Trophoblast cell (in vitro differentiated cells and primary cell): ENCODE data around the gene CYB5R3.
"Not testable (repeated sequence)": the region's sequence is repeated elsewhere in the genome, so short reads cannot be mapped to it uniquely, and the experiment has no call there.

Source experiments
- DNase-seq, 2 donors: peaks; one replicate each; pipeline ENCODE4 v3.0.0-alpha.2; 2016
- H2AFZ ChIP-seq: 2 replicates; pipeline ENCODE4 v1.6.1; 2013; ENCODE audit warnings: low read length, moderate library complexity, mild to moderate bottlenecking; ENCODE audit not compliant: insufficient read depth, poor library complexity
- H2AK5ac ChIP-seq: 2 replicates; pipeline ENCODE4 v1.6.1; 2013; ENCODE audit warnings: mild to moderate bottlenecking, low read length
- H2BK120ac ChIP-seq: 2 replicates; pipeline ENCODE4 v1.6.1; 2013; ENCODE audit warnings: low read length, mild to moderate bottlenecking, moderate library complexity; ENCODE audit not compliant: insufficient read depth, poor library complexity
- H2BK12ac ChIP-seq: 2 replicates; pipeline ENCODE4 v1.6.1; 2013; ENCODE audit warnings: mild to moderate bottlenecking, low read length, moderate library complexity
- H2BK5ac ChIP-seq: 2 replicates; pipeline ENCODE4 v1.6.1; 2013; ENCODE audit warnings: low read length, low read depth, moderate library complexity, mild to moderate bottlenecking; ENCODE audit not compliant: poor library complexity
- H3K14ac ChIP-seq: 2 replicates; pipeline ENCODE4 v1.6.1; 2013; ENCODE audit warnings: mild to moderate bottlenecking, low read length
- H3K18ac ChIP-seq: 2 replicates; pipeline ENCODE4 v1.6.1; 2013; ENCODE audit warnings: mild to moderate bottlenecking, low read length
- H3K23ac ChIP-seq: 2 replicates; pipeline ENCODE4 v1.6.1; 2013; ENCODE audit warnings: low read length
- H3K27ac ChIP-seq: 2 replicates; pipeline ENCODE4 v1.5.1; 2013; ENCODE audit warnings: low read depth, mild to moderate bottlenecking, inconsistent platforms, low read length, moderate library complexity
- H3K27me3 ChIP-seq: 2 replicates; pipeline ENCODE4 v1.6.1; 2013; ENCODE audit warnings: inconsistent platforms, mild to moderate bottlenecking, low read length, moderate library complexity; ENCODE audit not compliant: insufficient read depth
- H3K36me3 ChIP-seq, 2 experiments: 1 replicate in 1 of 2; 2 replicates in 1 of 2; pipeline ENCODE4 v1.6.1; 2013; ENCODE audit warnings: low read length in 2 of 2, mild to moderate bottlenecking in 2 of 2, moderate library complexity in 1 of 2; ENCODE audit not compliant: insufficient read depth in 2 of 2, control insufficient read depth in 1 of 2
- H3K4ac ChIP-seq: 2 replicates; pipeline ENCODE4 v1.6.1; 2013; ENCODE audit warnings: low read depth, mild to moderate bottlenecking, low read length, moderate library complexity
- H3K4me1 ChIP-seq, 2 experiments: 1 replicate in 1 of 2; 2 replicates in 1 of 2; pipeline ENCODE4 v1.6.1; 2013; ENCODE audit warnings: low read length in 2 of 2, mild to moderate bottlenecking in 2 of 2, moderate library complexity in 1 of 2; ENCODE audit not compliant: insufficient read depth in 2 of 2, control insufficient read depth in 1 of 2
- H3K4me2 ChIP-seq: 2 replicates; pipeline ENCODE4 v1.6.1; 2013; ENCODE audit warnings: inconsistent platforms, mild to moderate bottlenecking, low read length, moderate library complexity
- H3K4me3 ChIP-seq: 2 replicates; pipeline ENCODE4 v1.5.1; 2013; ENCODE audit warnings: mild to moderate bottlenecking, low read depth, low read length, inconsistent platforms
- H3K79me1 ChIP-seq: one replicate; pipeline ENCODE4 v1.6.1; 2013; ENCODE audit warnings: low read length
- H3K79me2 ChIP-seq: 2 replicates; pipeline ENCODE4 v1.6.1; 2013; ENCODE audit warnings: low read length, mild to moderate bottlenecking; ENCODE audit not compliant: control insufficient read depth, insufficient read depth, poor library complexity
- H3K9ac ChIP-seq: 2 replicates; pipeline ENCODE4 v1.6.1; 2013; ENCODE audit warnings: mild to moderate bottlenecking, low read length
- H3K9me3 ChIP-seq: 2 replicates; pipeline ENCODE4 v1.6.1; 2013; ENCODE audit warnings: low read depth, mild to moderate bottlenecking, control low read depth, inconsistent platforms, low read length; ENCODE audit not compliant: insufficient read depth
- H4K12ac ChIP-seq: 2 replicates; pipeline ENCODE4 v1.6.1; 2013; ENCODE audit warnings: low read depth, mild to moderate bottlenecking, low read length, moderate library complexity
- H4K8ac ChIP-seq: 2 replicates; pipeline ENCODE4 v1.6.1; 2013; ENCODE audit warnings: low read depth, mild to moderate bottlenecking, low read length, moderate library complexity
- H4K91ac ChIP-seq: one replicate; pipeline ENCODE4 v1.6.1; 2013; ENCODE audit warnings: low read depth, mild to moderate bottlenecking, low read length, moderate library complexity
- WGBS: extraction: QIAGEN DNeasy Blood & Tissue Kit; methylation state at CpG from one replicate; pipeline ENCODE4 v1.1.7; 2013; ENCODE audit warnings: missing lambda C conversion rate; ENCODE audit not compliant: insufficient read length, insufficient coverage; ENCODE audit errors: extremely low coverage; 5-methylcytosine and 5-hydroxymethylcytosine counted together

CYB5R3 gene

DNA sequence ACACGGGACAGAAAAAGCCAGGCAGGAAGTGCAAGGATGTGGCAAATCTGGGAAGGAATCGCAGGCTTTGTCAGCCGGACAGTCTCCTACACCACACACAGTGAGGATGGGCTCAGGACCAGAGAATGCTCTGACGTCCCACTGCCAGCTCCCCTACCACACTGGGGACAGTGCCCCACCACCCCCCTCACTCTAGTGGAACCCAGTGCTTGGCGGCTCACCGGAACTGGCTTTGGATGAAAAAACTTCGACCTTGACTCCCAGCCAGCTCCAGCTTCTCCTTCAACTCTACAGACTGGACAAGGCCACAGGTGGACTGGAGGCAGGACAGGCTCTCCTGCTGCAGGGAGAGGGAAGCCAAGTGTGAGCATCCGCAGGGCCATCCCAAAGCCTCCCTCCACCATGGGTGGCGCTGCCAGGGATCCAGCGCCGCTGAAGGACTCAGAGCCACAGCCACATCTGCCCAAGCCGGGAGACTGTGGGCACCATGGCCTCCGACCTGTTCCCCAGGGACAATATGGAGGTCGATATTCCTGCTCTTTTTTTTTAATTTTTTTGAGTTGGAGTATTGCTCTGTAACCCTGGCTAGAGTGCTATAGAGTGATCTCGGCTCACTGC, 71.5 kb downstream of the CYB5R3 start:
- no peak for DNase-seq
- Histone ChIP-seq H2BK5ac (no peak overlapping the region), H2BK120ac (no peak overlapping the region), H3K27me3 (no peaks in the 10 kb centered on the region), H3K4me2 (no peak overlapping the region), H3K14ac (no peak overlapping the region), H4K8ac (no peak overlapping the region), H3K79me2 (peaks cover 3% of the 10 kb centered on the region), H3K9ac (no peak overlapping the region), H3K9me3 (no peaks in the 10 kb centered on the region), H3K18ac (no peak overlapping the region), H3K4me3 (no peak overlapping the region), H3K79me1 (peaks cover 4% of the 10 kb centered on the region), H3K27ac (no peak overlapping the region), H3K4ac (no peak overlapping the region), H2AK5ac (no peak overlapping the region), H3K36me3 (peaks cover 47 to 48% of the 10 kb centered on the region in 2 experiments), H2AFZ (no peak overlapping the region), H3K23ac (no peak overlapping the region), H2BK12ac (no peak overlapping the region), H3K4me1 (peaks cover 0 to 6% of the 10 kb centered on the region in 2 experiments), H4K91ac (no peak overlapping the region), H4K12ac (no peak overlapping the region)
- WGBS, result no CpG with 5 or more reads among the region's 15 CpGs

DNA sequence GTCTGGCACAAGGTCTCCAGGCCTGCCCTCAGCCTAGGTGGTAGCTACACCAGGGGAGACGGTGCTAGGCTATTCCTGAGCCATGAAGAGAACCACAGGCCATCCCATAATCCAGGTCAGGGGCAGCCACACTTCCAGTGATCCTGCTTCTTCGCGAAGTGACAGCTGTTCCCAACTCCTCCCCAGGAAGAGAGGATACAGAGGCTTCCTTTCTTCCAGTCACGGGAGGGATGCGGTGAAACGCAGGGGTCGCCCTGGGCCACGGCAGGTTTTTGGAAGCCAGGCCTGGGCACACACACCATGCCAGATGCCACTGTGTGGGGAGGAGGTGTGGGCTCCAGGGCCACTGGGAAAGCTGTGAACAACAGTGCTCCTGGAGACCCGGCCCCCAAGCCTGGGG, 72.1 kb downstream of the CYB5R3 start:
- not testable (repeated sequence) for H2AK5ac ChIP-seq, H4K91ac ChIP-seq, H2AFZ ChIP-seq, H2BK12ac ChIP-seq, H3K9me3 ChIP-seq, H4K12ac ChIP-seq, H3K4me2 ChIP-seq, H3K18ac ChIP-seq, H2BK120ac ChIP-seq, H3K23ac ChIP-seq, H3K27ac ChIP-seq, H3K79me2 ChIP-seq, H3K79me1 ChIP-seq, H3K9ac ChIP-seq, H3K4me1 ChIP-seq, H2BK5ac ChIP-seq, H3K27me3 ChIP-seq, H3K4me3 ChIP-seq, H4K8ac ChIP-seq, H3K14ac ChIP-seq, H3K4ac ChIP-seq, DNase-seq
- WGBS, result no CpG with 5 or more reads among the region's 9 CpGs
- peaks cover 50 to 54% of the 10 kb centered on the region in 2 experiments for H3K36me3 ChIP-seq

DNA sequence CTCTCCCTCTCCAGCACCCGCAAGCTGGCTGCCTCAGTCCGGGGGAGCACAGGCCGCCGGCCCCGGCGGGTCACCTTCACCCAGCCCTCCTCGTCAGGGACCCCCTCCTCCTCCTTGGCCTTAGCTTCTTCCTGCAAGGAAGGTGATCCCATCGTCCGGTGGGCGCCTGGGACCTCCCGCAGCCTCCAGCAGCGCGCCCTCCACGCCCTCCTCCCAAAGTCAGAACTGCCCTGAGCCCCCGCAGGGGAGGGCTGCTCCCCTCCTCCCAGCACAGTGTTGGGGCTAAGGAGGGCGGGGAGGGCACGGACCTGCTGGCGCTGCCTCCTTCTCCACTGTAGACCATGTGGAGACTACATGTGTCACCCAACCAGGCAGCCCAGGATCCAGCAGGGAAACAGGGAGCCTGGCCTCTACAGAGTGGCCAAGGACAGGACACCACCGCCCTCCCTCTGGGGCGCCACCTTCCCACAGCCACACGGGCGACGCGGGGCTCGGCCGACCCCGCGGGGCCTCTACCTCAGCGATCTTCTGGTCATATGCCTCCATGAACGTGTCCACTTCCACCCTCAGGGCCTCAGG, 73.1 kb downstream of the CYB5R3 start:
- H3K18ac ChIP-seq, H2AFZ ChIP-seq, H2BK12ac ChIP-seq, H3K4ac ChIP-seq, H4K12ac ChIP-seq, H2BK120ac ChIP-seq, H4K91ac ChIP-seq, H3K14ac ChIP-seq, H3K79me1 ChIP-seq, H3K4me1 ChIP-seq, H2AK5ac ChIP-seq, H3K9ac ChIP-seq, H3K23ac ChIP-seq, H3K27me3 ChIP-seq, H3K79me2 ChIP-seq, H4K8ac ChIP-seq, H3K4me3 ChIP-seq, H3K9me3 ChIP-seq, H3K27ac ChIP-seq, DNase-seq, H3K4me2 ChIP-seq, H2BK5ac ChIP-seq: not testable (repeated sequence)
- WGBS, result no CpG with 5 or more reads among the region's 30 CpGs
- peaks cover 55 to 56% of the 10 kb centered on the region in 2 experiments for H3K36me3 ChIP-seq

DNA sequence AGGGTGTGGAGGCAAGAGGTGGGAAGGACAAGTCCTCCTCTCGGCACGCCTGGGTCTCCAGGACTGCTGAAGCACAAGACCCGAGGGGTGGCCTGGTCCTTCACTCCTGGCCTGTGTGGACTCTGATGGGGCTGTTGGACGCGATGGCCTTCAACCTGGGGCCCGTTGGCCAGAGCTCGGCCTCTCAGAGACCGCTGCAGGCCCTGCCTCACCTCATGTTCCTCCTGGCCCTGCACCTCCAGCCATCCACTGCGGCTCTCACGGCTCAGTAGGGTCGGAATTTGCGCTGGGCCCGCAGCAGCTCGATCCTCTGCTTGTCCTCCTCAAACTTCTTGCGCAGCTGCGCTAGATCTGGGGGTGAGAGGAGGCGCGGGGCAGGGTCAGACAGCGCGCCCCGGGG, 74.7 kb downstream of the CYB5R3 start:
- H2AFZ ChIP-seq, H4K12ac ChIP-seq, H4K91ac ChIP-seq, H2BK5ac ChIP-seq, DNase-seq, H3K9ac ChIP-seq, H3K79me1 ChIP-seq, H3K23ac ChIP-seq, H2BK12ac ChIP-seq, H3K14ac ChIP-seq, H3K4me1 ChIP-seq, H3K27ac ChIP-seq, H2BK120ac ChIP-seq, H4K8ac ChIP-seq, H3K18ac ChIP-seq, H2AK5ac ChIP-seq, H3K27me3 ChIP-seq, H3K79me2 ChIP-seq, H3K9me3 ChIP-seq, H3K4me3 ChIP-seq, H3K4ac ChIP-seq, H3K4me2 ChIP-seq: not testable (repeated sequence)
- no CpG with 5 or more reads among the region's 21 CpGs for WGBS
- H3K36me3 ChIP-seq, result peaks cover 55 to 60% of the 10 kb centered on the region in 2 experiments
